ENCODE data around the gene INPP5A. TPM values are rescaled to one million over a fixed set of nuclear protein-coding genes. Genes with fewer than 3 reads are reported as not detected.

Gene INPP5A
- total and polyA plus RNA-seq, 9 of the 15 experiments (the other 6 are each of a cell fraction or from before 2014, with no cell fraction given): 0.66 to 11.6 (median 7.7) TPM

DNA sequence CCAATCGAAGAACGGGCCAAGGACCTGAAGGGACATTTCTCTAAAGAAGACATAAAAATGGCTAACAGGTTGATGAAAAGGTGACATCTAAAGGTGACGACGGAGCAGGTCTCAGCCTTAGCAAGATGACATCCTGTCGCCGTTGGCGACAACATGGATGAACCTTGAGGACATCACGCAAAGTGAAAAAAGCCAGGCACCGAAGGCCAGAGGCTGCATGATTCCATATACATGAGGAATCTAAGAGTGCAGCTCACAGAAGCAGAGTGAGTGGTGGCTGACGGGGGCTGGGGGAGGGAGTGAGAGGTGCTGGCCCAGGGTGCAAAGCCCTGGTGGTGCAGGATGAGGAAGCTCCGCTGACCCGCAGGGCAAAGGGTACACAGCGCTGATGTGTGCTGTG is 282.5 kb downstream of the INPP5A start (continued):
- TF ChIP-seq, protein P1, sequence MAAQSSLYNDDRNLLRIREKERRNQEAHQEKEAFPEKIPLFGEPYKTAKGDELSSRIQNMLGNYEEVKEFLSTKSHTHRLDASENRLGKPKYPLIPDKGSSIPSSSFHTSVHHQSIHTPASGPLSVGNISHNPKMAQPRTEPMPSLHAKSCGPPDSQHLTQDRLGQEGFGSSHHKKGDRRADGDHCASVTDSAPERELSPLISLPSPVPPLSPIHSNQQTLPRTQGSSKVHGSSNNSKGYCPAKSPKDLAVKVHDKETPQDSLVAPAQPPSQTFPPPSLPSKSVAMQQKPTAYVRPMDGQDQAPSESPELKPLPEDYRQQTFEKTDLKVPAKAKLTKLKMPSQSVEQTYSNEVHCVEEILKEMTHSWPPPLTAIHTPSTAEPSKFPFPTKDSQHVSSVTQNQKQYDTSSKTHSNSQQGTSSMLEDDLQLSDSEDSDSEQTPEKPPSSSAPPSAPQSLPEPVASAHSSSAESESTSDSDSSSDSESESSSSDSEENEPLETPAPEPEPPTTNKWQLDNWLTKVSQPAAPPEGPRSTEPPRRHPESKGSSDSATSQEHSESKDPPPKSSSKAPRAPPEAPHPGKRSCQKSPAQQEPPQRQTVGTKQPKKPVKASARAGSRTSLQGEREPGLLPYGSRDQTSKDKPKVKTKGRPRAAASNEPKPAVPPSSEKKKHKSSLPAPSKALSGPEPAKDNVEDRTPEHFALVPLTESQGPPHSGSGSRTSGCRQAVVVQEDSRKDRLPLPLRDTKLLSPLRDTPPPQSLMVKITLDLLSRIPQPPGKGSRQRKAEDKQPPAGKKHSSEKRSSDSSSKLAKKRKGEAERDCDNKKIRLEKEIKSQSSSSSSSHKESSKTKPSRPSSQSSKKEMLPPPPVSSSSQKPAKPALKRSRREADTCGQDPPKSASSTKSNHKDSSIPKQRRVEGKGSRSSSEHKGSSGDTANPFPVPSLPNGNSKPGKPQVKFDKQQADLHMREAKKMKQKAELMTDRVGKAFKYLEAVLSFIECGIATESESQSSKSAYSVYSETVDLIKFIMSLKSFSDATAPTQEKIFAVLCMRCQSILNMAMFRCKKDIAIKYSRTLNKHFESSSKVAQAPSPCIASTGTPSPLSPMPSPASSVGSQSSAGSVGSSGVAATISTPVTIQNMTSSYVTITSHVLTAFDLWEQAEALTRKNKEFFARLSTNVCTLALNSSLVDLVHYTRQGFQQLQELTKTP (IDR thresholded peaks at IDR 0.05; ENCODE audit: low read depth in 1 of 2, partially characterized antibody in 2 of 2): no peak
- no peak for TF ChIP-seq POLR3A (IDR thresholded peaks at IDR 0.05; ENCODE audit: borderline replicate concordance, extremely low read depth, insufficient read depth, insufficient read length)
- no peak for TF ChIP-seq JUNB (CRISPR knock-in tag; conservative IDR thresholded peaks at IDR 0.05)
- TF ChIP-seq ZNF584 (CRISPR knock-in tag; IDR thresholded peaks at IDR 0.05; ENCODE audit: low read depth): no peak
- TF ChIP-seq KDM5B (IDR thresholded peaks at IDR 0.05; ENCODE audit: insufficient replicate concordance, low read depth, low read length): no peak
- TF ChIP-seq, protein P2, sequence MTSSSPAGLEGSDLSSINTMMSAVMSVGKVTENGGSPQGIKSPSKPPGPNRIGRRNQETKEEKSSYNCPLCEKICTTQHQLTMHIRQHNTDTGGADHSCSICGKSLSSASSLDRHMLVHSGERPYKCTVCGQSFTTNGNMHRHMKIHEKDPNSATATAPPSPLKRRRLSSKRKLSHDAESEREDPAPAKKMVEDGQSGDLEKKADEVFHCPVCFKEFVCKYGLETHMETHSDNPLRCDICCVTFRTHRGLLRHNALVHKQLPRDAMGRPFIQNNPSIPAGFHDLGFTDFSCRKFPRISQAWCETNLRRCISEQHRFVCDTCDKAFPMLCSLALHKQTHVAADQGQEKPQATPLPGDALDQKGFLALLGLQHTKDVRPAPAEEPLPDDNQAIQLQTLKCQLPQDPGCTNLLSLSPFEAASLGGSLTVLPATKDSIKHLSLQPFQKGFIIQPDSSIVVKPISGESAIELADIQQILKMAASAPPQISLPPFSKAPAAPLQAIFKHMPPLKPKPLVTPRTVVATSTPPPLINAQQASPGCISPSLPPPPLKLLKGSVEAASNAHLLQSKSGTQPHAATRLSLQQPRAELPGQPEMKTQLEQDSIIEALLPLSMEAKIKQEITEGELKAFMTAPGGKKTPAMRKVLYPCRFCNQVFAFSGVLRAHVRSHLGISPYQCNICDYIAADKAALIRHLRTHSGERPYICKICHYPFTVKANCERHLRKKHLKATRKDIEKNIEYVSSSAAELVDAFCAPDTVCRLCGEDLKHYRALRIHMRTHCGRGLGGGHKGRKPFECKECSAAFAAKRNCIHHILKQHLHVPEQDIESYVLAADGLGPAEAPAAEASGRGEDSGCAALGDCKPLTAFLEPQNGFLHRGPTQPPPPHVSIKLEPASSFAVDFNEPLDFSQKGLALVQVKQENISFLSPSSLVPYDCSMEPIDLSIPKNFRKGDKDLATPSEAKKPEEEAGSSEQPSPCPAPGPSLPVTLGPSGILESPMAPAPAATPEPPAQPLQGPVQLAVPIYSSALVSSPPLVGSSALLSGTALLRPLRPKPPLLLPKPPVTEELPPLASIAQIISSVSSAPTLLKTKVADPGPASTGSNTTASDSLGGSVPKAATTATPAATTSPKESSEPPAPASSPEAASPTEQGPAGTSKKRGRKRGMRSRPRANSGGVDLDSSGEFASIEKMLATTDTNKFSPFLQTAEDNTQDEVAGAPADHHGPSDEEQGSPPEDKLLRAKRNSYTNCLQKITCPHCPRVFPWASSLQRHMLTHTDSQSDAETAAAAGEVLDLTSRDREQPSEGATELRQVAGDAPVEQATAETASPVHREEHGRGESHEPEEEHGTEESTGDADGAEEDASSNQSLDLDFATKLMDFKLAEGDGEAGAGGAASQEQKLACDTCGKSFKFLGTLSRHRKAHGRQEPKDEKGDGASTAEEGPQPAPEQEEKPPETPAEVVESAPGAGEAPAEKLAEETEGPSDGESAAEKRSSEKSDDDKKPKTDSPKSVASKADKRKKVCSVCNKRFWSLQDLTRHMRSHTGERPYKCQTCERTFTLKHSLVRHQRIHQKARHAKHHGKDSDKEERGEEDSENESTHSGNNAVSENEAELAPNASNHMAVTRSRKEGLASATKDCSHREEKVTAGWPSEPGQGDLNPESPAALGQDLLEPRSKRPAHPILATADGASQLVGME (CRISPR knock-in tag; IDR thresholded peaks at IDR 0.05): no peak
- TF ChIP-seq, protein P3, sequence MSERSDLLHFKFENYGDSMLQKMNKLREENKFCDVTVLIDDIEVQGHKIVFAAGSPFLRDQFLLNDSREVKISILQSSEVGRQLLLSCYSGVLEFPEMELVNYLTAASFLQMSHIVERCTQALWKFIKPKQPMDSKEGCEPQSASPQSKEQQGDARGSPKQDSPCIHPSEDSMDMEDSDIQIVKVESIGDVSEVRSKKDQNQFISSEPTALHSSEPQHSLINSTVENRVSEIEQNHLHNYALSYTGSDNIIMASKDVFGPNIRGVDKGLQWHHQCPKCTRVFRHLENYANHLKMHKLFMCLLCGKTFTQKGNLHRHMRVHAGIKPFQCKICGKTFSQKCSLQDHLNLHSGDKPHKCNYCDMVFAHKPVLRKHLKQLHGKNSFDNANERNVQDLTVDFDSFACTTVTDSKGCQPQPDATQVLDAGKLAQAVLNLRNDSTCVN (CRISPR knock-in tag; IDR thresholded peaks at IDR 0.05): no peak
- TF ChIP-seq, protein P4, sequence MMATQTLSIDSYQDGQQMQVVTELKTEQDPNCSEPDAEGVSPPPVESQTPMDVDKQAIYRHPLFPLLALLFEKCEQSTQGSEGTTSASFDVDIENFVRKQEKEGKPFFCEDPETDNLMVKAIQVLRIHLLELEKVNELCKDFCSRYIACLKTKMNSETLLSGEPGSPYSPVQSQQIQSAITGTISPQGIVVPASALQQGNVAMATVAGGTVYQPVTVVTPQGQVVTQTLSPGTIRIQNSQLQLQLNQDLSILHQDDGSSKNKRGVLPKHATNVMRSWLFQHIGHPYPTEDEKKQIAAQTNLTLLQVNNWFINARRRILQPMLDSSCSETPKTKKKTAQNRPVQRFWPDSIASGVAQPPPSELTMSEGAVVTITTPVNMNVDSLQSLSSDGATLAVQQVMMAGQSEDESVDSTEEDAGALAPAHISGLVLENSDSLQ (IDR thresholded peaks at IDR 0.05): no peak
- no peak for TF ChIP-seq GABPA (tag; conservative IDR thresholded peaks at IDR 0.05; ENCODE audit: low read depth)
- TF ChIP-seq SRSF3 (IDR thresholded peaks at IDR 0.05; ENCODE audit: insufficient read depth, low read length): no peak

Measured in K562 (cell line).